ENCODE results near the gene KLK6. TPM values are rescaled to one million over a fixed set of nuclear protein-coding genes. Genes with fewer than 3 reads are reported as not detected.

The KLK6 gene
- polyA plus RNA-seq, 1 of the 3 experiments (the other 2 are of a cell fraction): not detected

DNA sequence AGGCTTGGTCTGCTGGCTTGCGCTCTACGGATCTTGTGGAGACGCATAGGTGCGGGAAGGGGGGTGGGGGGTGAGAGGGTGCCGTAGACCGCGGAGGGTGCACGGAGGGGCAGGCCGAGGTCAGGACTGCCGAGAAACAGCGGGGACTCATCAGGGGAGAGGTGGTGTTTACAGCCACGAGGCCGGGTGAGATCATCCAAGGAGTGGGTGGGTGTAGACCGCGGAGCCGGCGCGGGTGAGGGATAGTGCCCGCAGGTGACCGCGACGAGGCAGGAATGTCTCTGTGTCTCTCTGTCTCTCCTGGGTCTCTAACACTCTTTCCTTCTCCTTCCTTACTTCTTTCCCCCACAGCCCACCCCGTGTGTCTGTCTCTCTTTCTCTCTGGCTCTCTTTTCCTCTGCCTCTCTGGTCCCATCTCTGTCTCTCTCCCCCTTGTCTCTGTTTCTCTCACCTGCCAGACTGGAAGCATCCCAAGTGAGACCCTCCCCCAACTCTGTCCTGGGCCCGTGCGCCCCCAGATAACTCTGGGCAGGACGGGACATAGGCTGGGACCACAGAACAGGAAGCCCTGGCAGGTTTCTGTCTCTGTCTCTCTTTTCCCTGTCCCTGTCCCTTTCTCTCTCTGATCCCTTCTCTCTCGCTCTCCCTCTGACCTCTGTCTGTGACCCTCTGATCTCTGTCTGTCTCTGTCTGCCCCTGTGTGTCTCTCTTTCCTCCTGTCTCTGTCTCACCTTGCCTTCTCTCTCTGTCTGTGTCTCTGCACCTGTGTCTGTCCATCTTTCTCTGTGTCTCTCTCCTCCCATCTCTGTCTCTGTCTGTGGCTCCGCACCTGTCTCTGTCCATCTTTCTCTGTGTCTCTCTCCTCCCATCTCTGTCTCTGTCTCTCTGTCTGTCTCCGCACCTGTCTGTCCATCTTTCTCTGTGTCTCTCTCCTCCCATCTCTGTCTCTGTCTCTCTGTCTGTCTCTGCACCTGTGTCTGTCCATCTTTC, 56.4 kb downstream of the KLK6 start:
- Histone ChIP-seq H3K4me1 (ENCODE audit: control insufficient read depth in 1 of 2, insufficient read depth in 2 of 2, low read depth in 1 of 2, low read length in 1 of 2) (no peaks in the 10 kb centered on the region), H3K9ac (no peak overlapping the region), H2AFZ (ENCODE audit: low read depth) (no peak overlapping the region), H3K79me2 (ENCODE audit: insufficient read depth) (no peaks in the 10 kb centered on the region), H3K4me2 (no peak overlapping the region), H3F3A (replicated peaks; ENCODE audit: insufficient read depth) (no peaks in the 10 kb centered on the region), H4K20me1 (ENCODE audit: insufficient read depth) (no peaks in the 10 kb centered on the region), H3K36me3 (replicated peaks in 1 of 2; ENCODE audit: control insufficient read depth in 1 of 2, insufficient read depth in 2 of 2, low read length in 1 of 2) (no peaks in the 10 kb centered on the region), H3K9me3 (no peaks in the 10 kb centered on the region), H3K9me2 (no peaks in the 10 kb centered on the region), H3K27ac (ENCODE audit: low read depth in 2 of 2, low read length in 1 of 2) (no peak overlapping the region), H3K27me3 (ENCODE audit: insufficient read depth) (peaks cover 91% of the 10 kb centered on the region), H3K4me3 (ENCODE audit: low read depth in 2 of 2, low read length in 1 of 2) (no peak overlapping the region)
- POLR2A ChIA-PET: no interaction called here
- WGBS (ENCODE audit: low lambda C conversion rate): 9% methylated on average over 28 of the region's 29 CpGs
- TF ChIP-seq, protein P1, sequence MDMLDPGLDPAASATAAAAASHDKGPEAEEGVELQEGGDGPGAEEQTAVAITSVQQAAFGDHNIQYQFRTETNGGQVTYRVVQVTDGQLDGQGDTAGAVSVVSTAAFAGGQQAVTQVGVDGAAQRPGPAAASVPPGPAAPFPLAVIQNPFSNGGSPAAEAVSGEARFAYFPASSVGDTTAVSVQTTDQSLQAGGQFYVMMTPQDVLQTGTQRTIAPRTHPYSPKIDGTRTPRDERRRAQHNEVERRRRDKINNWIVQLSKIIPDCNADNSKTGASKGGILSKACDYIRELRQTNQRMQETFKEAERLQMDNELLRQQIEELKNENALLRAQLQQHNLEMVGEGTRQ (IDR thresholded peaks at IDR 0.05; ENCODE audit: borderline replicate concordance, low read depth, low read length): no peak
- TF ChIP-seq FOSL2 (IDR thresholded peaks at IDR 0.05; ENCODE audit: borderline replicate concordance, low read depth): no peak
- TF ChIP-seq, protein P2, sequence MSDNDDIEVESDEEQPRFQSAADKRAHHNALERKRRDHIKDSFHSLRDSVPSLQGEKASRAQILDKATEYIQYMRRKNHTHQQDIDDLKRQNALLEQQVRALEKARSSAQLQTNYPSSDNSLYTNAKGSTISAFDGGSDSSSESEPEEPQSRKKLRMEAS (IDR thresholded peaks at IDR 0.05; ENCODE audit: low read depth): no peak
- no peak for TF ChIP-seq SIN3A (IDR thresholded peaks at IDR 0.05; ENCODE audit: borderline replicate concordance, low read depth, low read length)
- TF ChIP-seq RCOR1 (IDR thresholded peaks at IDR 0.05; ENCODE audit: low read length): no peak
- TF ChIP-seq TAF1 (IDR thresholded peaks at IDR 0.05; ENCODE audit: borderline replicate concordance, low read depth, low read length): no peak
- TF ChIP-seq JUND (IDR thresholded peaks at IDR 0.05): no peak
- no peak for TF ChIP-seq EP300 (IDR thresholded peaks at IDR 0.05; ENCODE audit: borderline replicate concordance in 1 of 2, low read depth in 1 of 2, low read length in 1 of 2)
- TF ChIP-seq EZH2phosphoT487 (IDR thresholded peaks at IDR 0.05; ENCODE audit: borderline replicate concordance, low read depth): no peak
- no peak for TF ChIP-seq MXI1 (IDR thresholded peaks at IDR 0.05; ENCODE audit: low read depth, low read length)
- no peak for TF ChIP-seq YY1 (IDR thresholded peaks at IDR 0.05; ENCODE audit: low read depth)
- TF ChIP-seq ELF1 (IDR thresholded peaks at IDR 0.05): no peak
- no peak for DNase-seq
- CTCF ChIA-PET: interaction anchor here (2.2 kb wide), 1 partner anchor 9 kb away, joined by 16 read pairs; no protein-coding TSS in a partner anchor

DNA sequence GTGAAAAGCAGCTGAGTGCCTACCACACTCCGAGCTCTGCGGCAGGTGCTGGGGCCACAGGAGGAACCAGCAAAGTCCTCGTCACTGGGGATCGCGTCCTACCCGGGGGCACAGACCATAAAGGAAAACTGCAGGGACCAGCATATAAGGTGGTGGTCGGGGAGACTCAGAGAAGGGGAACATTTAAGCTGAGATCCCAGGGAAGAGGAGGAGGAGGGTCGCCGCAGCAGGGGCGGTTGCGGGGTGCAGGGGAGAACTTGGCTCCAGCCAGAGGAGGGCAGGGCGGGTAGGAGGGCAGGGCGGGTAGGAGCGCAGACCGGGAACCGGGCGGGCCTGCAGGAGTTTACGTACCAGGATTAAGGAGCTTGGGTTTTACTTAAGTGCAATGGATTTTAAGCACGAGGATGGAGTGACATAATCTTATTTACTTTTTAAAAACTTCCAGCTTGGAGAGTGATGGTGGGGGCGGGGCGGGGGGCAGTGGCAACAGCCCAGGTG, 57.2 kb downstream of the KLK6 start:
- Histone ChIP-seq H3K79me2 (ENCODE audit: insufficient read depth) (no peaks in the 10 kb centered on the region), H3K9me3 (no peaks in the 10 kb centered on the region), H2AFZ (ENCODE audit: low read depth) (no peak overlapping the region), H3K27me3 (ENCODE audit: insufficient read depth) (peaks cover 91% of the 10 kb centered on the region), H3K9me2 (no peaks in the 10 kb centered on the region), H4K20me1 (ENCODE audit: insufficient read depth) (no peaks in the 10 kb centered on the region), H3K4me2 (no peak overlapping the region), H3K4me1 (ENCODE audit: control insufficient read depth in 1 of 2, insufficient read depth in 2 of 2, low read depth in 1 of 2, low read length in 1 of 2) (no peaks in the 10 kb centered on the region), H3F3A (replicated peaks; ENCODE audit: insufficient read depth) (no peaks in the 10 kb centered on the region), H3K36me3 (replicated peaks in 1 of 2; ENCODE audit: control insufficient read depth in 1 of 2, insufficient read depth in 2 of 2, low read length in 1 of 2) (no peaks in the 10 kb centered on the region), H3K9ac (no peak overlapping the region), H3K4me3 (ENCODE audit: low read depth in 2 of 2, low read length in 1 of 2) (no peak overlapping the region), H3K27ac (ENCODE audit: low read depth in 2 of 2, low read length in 1 of 2) (no peak overlapping the region)
- ChIA-PET POLR2A (no interaction called here), CTCF (interaction anchor here (1.3 to 2.2 kb wide), 2 partner anchors 10 to 128 kb away, joined by 3 to 16 read pairs; no protein-coding TSS in a partner anchor)
- DNase-seq: no peak
- WGBS (ENCODE audit: low lambda C conversion rate): 5% methylated on average over 19 of the region's 21 CpGs
- TF ChIP-seq NFIC (IDR thresholded peaks at IDR 0.05; ENCODE audit: borderline replicate concordance): no peak
- no peak for TF ChIP-seq TAF1 (IDR thresholded peaks at IDR 0.05; ENCODE audit: borderline replicate concordance, low read depth, low read length)
- no peak for TF ChIP-seq FOXM1 (IDR thresholded peaks at IDR 0.05; ENCODE audit: low read depth)
- no peak for TF ChIP-seq RFX5 (IDR thresholded peaks at IDR 0.05; ENCODE audit: low read length)
- TF ChIP-seq, protein P3, sequence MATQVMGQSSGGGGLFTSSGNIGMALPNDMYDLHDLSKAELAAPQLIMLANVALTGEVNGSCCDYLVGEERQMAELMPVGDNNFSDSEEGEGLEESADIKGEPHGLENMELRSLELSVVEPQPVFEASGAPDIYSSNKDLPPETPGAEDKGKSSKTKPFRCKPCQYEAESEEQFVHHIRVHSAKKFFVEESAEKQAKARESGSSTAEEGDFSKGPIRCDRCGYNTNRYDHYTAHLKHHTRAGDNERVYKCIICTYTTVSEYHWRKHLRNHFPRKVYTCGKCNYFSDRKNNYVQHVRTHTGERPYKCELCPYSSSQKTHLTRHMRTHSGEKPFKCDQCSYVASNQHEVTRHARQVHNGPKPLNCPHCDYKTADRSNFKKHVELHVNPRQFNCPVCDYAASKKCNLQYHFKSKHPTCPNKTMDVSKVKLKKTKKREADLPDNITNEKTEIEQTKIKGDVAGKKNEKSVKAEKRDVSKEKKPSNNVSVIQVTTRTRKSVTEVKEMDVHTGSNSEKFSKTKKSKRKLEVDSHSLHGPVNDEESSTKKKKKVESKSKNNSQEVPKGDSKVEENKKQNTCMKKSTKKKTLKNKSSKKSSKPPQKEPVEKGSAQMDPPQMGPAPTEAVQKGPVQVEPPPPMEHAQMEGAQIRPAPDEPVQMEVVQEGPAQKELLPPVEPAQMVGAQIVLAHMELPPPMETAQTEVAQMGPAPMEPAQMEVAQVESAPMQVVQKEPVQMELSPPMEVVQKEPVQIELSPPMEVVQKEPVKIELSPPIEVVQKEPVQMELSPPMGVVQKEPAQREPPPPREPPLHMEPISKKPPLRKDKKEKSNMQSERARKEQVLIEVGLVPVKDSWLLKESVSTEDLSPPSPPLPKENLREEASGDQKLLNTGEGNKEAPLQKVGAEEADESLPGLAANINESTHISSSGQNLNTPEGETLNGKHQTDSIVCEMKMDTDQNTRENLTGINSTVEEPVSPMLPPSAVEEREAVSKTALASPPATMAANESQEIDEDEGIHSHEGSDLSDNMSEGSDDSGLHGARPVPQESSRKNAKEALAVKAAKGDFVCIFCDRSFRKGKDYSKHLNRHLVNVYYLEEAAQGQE (IDR thresholded peaks at IDR 0.05; ENCODE audit: low read depth, low read length): no peak
- TF ChIP-seq, protein P2 (IDR thresholded peaks at IDR 0.05; ENCODE audit: low read depth): no peak
- TF ChIP-seq JUND (IDR thresholded peaks at IDR 0.05): no peak
- no peak for TF ChIP-seq RAD21 (IDR thresholded peaks at IDR 0.05; ENCODE audit: low read length)

Measured in SK-N-SH (cell line).